CD4-positive, alpha-beta T cell treated with Interleukin-17A for 4 hours (primary cell): Measurements from ENCODE around the gene CCDC201.
"Not testable (repeated sequence)": the region's sequence is repeated elsewhere in the genome, so short reads cannot be mapped to it uniquely, and the experiment has no call there.

ENCODE experiments used
- DNase-seq: peaks from one replicate; pipeline ENCODE4 v3.0.0-alpha.2; 2020; ENCODE audit warnings: mixed read lengths

Gene CCDC201

DNA sequence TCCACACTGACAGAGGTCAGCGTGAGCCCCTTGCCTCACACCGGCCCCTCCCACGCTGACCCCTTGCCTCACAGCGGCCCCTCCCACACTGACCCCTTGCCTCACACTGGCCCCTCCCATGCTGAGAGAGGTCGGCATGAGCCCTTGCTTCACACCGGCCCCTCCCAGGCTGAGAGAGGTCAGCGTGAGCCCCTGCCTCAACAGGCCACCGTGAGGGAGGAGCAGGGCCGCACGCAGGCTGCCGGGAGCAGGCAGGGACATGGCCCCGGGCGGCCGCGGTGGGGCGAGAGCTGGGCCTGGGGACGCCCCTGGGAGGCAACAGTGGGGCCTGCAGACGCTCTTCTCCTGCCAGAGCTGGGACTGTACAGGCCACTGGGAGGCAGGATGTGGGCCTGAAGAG is 59.1 kb downstream of the CCDC201 start:
- DNase-seq = not testable (repeated sequence)

DNA sequence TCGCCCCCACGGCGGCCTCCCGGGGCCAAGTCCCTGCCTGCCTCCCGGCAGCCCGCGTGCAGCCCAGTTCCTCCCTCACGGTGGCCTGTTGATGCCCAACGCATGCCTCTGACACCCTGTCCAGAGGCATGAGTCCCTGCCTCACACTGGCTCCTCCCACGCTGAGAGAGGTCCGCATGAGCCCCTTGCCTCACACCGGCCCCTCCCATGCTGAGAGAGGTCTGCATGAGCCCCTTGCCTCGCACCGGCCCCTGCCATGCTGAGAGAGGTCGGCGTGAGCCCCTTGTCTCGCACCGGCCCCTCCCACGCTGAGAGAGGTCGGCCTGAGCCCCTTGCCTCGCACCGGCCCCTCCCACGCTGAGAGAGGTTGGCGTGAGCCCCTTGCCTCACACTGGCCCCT is 59.9 kb downstream of the CCDC201 start:
- no peak for DNase-seq

DNA sequence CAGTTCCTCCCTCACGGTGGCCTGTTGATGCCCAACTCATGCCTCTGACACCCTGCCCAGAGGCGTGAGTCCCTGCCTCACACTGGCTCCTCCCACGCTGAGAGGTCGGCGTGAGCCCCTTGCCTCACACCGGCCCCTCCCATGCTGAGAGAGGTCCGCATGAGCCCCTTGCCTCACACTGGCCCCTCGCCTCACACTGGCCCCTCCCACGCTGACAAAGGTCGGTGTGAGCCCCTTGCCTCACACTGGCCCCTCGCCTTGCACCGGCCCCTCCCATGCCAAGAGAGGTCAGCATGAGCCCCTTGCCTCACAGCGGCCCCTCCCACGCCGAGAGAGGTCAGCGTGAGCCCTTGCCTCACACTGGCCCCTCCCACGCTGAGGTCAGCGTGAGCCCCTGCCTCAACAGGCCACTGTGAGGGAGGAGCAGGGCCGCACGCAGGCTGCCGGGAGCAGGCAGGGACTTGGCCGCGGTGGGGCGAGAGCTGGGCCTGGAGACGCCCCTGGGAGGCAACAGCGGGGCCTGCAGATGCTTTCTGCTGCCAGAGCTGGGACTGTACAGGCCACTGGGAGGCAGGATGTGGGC is 61.1 kb downstream of the CCDC201 start:
- not testable (repeated sequence) for DNase-seq

DNA sequence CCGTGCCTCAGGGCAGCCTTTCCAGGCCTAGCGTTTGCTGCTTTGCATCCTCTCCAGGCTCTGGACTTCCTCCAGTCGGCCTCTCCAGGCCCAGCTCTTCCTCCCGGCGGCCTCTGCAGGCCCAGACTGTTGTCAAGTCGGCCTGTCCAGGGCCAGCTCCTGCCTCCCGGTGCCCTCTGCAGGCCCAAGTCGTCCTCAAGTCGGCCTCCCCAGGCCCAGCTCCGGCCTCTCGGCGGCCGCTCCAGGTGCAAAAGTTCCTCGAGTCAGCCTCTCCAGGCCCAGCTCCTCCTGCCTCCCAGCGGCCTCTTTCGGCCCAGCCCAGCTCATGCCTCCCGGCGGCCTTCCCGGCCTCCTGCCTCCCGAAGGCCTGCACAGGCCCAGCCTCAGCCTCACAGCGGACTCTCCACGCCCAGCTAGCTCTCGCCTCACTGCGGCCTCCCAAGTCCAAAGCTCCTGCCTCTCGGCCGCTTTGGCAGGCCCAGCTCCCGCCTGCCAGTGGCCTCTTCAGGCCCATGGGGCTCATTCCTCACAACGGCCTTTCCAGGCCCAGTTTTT is 62.4 kb downstream of the CCDC201 start:
- not testable (repeated sequence) for DNase-seq
